ENCODE data around the gene TRIP12. TPM values are rescaled to one million over a fixed set of nuclear protein-coding genes. Genes with fewer than 3 reads are reported as not detected.

TRIP12 gene
- total and polyA plus RNA-seq, 2 of the 8 experiments (the other 6 are each of a cell fraction or from before 2014, with no cell fraction given): 23.1 to 174 TPM

- TF ChIP-seq NRF1 (IDR thresholded peaks at IDR 0.05; ENCODE audit: low read depth, low read length) (no peak), TAF1 (IDR thresholded peaks at IDR 0.05; ENCODE audit: low read depth, low read length) (no peak), MAX (IDR thresholded peaks at IDR 0.05) (no peak), BCL11A (IDR thresholded peaks at IDR 0.05; ENCODE audit: low read depth in 2 of 2, low read length in 2 of 2) (no peak)
Observed at GRCh38 chr2:229882583-229882982, 39.2 kb downstream of the TRIP12 start (continued).
